Bladder microvascular endothelial cell (primary cell): Measurements from ENCODE around the gene HUS1. TPM values are rescaled to one million over a fixed set of nuclear protein-coding genes. Genes with fewer than 3 reads are reported as not detected.

Experiments used
- total RNA-seq: library from RNA; depleted of rRNA; stranded (reverse); fragments of >200 nt; gene quantifications from 2 replicates; pipeline ENCODE4 v1.2.3, GENCODE V29; 2014

The HUS1 gene
- 13.3 and 31.2 TPM in 2 replicates for total RNA-seq

DNA sequence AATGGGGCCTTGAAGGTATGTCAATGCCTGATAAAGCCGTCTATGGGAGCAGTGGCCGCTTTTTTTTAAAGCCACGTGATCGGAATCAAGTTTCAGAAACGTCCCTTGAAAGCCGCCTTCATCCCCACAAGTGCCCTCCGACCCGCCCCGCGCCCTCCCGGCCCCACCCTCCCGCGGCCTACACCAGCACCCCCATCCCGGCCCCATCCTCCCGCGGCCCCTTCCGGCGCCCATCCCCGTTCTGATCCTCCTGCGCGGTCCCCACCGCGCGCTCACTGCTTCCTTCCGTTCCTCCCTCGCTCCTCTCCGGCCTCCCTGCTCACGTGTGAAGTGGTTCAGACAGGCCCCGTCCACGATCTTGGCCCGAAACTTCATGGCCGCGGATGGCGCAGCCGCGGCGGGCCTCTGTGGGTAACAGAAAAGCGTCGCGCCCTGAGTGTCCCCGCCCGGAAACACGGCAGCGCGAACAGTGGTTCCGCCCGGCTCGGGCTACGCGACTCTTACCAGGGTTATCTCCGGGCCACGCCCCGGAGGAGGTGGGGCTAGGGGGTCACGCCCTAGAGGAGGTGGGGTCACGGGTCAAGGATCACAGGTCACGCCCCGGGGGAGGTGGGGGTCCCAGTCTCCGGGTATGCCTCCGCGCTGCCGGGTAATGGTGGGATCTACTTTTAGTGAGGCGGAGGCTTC is at the start of gene HUS1:
Gene HUS1 (minus strand): TSS at position 471 of the 687 bp plus-strand sequence. CDS start 96 bp downstream, at position 375.

DNA sequence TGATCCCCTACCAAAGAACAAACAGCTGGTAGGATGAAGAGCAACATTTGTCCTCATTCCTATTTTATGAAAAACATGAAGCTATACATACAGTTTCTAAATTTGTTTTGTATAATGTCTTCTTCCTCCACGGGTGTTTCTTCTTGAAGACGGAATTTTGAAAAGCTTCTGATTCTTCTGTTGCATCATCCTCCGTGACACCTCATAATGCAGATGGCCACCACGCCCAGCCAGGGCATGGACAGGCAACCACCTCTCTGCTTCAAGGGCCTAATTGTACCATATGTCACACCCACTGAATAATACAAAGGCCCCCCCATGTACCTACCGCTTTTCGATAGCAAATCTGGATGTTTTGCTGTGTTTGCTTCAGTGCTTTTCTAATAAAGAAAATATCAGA is 49.5 kb upstream of the HUS1 start, which contains the start of gene SUN3:
Gene SUN3 (minus strand): TSS at position 170 of the 400 bp plus-strand sequence. CDS start 169 bp downstream, at position 1.

DNA sequence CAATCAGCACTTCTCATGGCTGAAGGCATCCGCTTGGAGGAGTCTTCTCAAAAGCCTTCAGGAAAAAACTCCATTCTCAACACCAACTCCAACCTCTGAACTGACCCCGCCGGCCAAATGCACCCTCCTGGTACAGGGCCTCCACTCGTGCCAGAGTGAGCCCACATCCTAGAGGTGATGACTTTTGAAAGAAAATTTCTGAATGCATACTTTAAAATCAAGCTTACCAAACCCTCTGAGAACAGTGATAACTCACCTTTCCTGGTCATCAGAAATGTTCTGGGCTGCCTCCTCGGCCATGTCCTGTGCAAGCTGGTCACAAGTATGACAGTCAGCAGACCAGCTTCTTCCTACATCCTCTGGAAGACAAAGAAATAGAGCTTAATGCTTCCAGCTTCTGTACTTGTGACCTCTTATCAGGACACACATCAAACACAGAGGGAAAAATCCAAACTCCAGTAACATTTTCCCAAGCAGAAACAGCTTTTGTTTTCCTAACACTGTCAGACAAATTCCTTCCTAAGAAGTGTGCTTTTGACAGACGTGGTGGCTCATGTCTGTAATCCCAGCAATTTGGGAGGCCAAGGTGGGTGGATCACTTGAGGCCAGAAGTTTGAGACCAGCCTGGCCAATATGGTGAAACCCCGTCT is 31.1 kb downstream of the HUS1 start, which contains the start of gene PKD1L1:
Gene PKD1L1 (minus strand): TSS at position 326 of the 650 bp plus-strand sequence. CDS start 26 bp downstream, at position 300.

Other genes starting within 250 kb of the HUS1 start
- 6.3 and 8.7 TPM in 2 replicates for gene PKD1L1, start 31.1 kb downstream of the HUS1 start, total RNA-seq
- not detected in 2 replicates for gene SUN3, start 49.5 kb upstream of the HUS1 start, total RNA-seq
- gene C7orf57, start 55.9 kb upstream of the HUS1 start, total RNA-seq = 0.19 TPM in 1 of 2 replicates, not detected in the other
- 39.8 and 51.6 TPM in 2 replicates for gene UPP1, start 109.7 kb upstream of the HUS1 start, total RNA-seq
- under 0.01 TPM in 1 of 2 replicates, not detected in the other for gene ABCA13, start 191.8 kb upstream of the HUS1 start, total RNA-seq